GM19463 (cell line): Measurements from ENCODE around the gene ZNF714.
"Not testable (repeated sequence)": the region's sequence is repeated elsewhere in the genome, so short reads cannot be mapped to it uniquely, and the experiment has no call there.

Source experiments
- ATAC-seq: cut with Tn5 transposase; IDR thresholded peaks from one replicate; pipeline ENCODE4 v1.9.1; 2021; ENCODE audit warnings: mild to moderate bottlenecking, moderate library complexity; ENCODE audit not compliant: unreplicated experiment

Gene ZNF714

GRCh38 chr19:21130097-21130775 lies 48.2 kb downstream of the ZNF714 start:
- no peak for ATAC-seq

- no peak for ATAC-seq
These were observed 51.6 kb downstream of the ZNF714 start for GRCh38 chr19:21133633-21134032.

- ATAC-seq, result no peak
These were observed 52.9 kb downstream of the ZNF714 start for GRCh38 chr19:21134934-21135366.

GRCh38 chr19:21135433-21135832 lies 53.4 kb downstream of the ZNF714 start:
- ATAC-seq, result no peak

- no peak for ATAC-seq
These were observed 56.1 kb downstream of the ZNF714 start for GRCh38 chr19:21138130-21138529.

- ATAC-seq, result not testable (repeated sequence)
These were observed 59.0 kb downstream of the ZNF714 start for GRCh38 chr19:21141006-21141405.

- peak; percentile 99 for ATAC-seq
These were observed 59.9 kb downstream of the ZNF714 start, which contains the start of gene ZNF431 for GRCh38 chr19:21141787-21142464. Gene ZNF431, plus strand, starts transcription at chr19:21142040. Its CDS starts 144 bp downstream, at chr19:21142184.

GRCh38 chr19:21143428-21143827 lies 61.4 kb downstream of the ZNF714 start:
- no peak for ATAC-seq

- ATAC-seq, result no peak
These were observed 61.9 kb downstream of the ZNF714 start for GRCh38 chr19:21143854-21144253.

- no peak for ATAC-seq
These were observed 65.5 kb downstream of the ZNF714 start for GRCh38 chr19:21147540-21147939.

- ATAC-seq, result no peak
These were observed 66.7 kb downstream of the ZNF714 start for GRCh38 chr19:21148681-21149080.

- no peak for ATAC-seq
These were observed 67.9 kb downstream of the ZNF714 start for GRCh38 chr19:21149877-21150276.

- ATAC-seq, result no peak
These were observed 69.5 kb downstream of the ZNF714 start for GRCh38 chr19:21151460-21151859.

GRCh38 chr19:21158523-21159135 lies 76.6 kb downstream of the ZNF714 start:
- ATAC-seq, result no peak

GRCh38 chr19:21164541-21164940 lies 82.5 kb downstream of the ZNF714 start:
- no peak for ATAC-seq

GRCh38 chr19:21166436-21166835 lies 84.4 kb downstream of the ZNF714 start:
- ATAC-seq, result no peak
